GM23338 (cell line): Measurements from ENCODE around the gene DHRS12. TPM values are rescaled to one million over a fixed set of nuclear protein-coding genes. Genes with fewer than 3 reads are reported as not detected.

Experiments used
- ATAC-seq: fragments of 200-7000 bp; cut with Tn5 transposase; 3 replicates; pipeline ENCODE4 v1.9.1; 2020
- DNase-seq: peaks from one replicate; pipeline ENCODE4 v3.0.0-alpha.2; 2015; ENCODE audit warnings: low spot score
- H2AFZ ChIP-seq: fragments of 200-600 bp; sonication (generic); 2 replicates; pipeline ENCODE4 v1.8.0; 2016; ENCODE audit warnings: antibody characterized with exemption, mild to moderate bottlenecking, moderate library complexity
- H3F3A ChIP-seq: fragments of 200-600 bp; sonication (generic); replicated peaks from 2 replicates; pipeline ENCODE4 v1.8.0; 2017; ENCODE audit warnings: antibody characterized with exemption, mixed run types, low read depth
- H3K27ac ChIP-seq: fragments of 200-600 bp; sonication (generic); 2 replicates; pipeline ENCODE4 v1.6.1; 2016; ENCODE audit warnings: low read depth
- H3K27me3 ChIP-seq: fragments of 200-600 bp; sonication (generic); 2 replicates; pipeline ENCODE4 v1.8.0; 2016; ENCODE audit warnings: mild to moderate bottlenecking, mixed run types, moderate library complexity; ENCODE audit not compliant: insufficient read depth
- H3K36me3 ChIP-seq: fragments of 200-600 bp; sonication (generic); 2 replicates; pipeline ENCODE4 v1.8.0; 2016; ENCODE audit warnings: mild to moderate bottlenecking; ENCODE audit not compliant: insufficient read depth
- H3K4me1 ChIP-seq: fragments of 200-600 bp; sonication (generic); 2 replicates; pipeline ENCODE4 v1.8.0; 2016; ENCODE audit warnings: mild to moderate bottlenecking, moderate library complexity; ENCODE audit not compliant: insufficient read depth
- H3K4me2 ChIP-seq: fragments of 200-600 bp; sonication (generic); 2 replicates; pipeline ENCODE4 v1.7.1; 2017; ENCODE audit warnings: mixed run types
- H3K4me3 ChIP-seq: fragments of 200-600 bp; sonication (generic); 2 replicates; pipeline ENCODE4 v1.6.1; 2016; ENCODE audit warnings: mixed run types
- H3K79me2 ChIP-seq: fragments of 200-600 bp; sonication (generic); replicated peaks from 2 replicates; pipeline ENCODE4 v1.8.0; 2017; ENCODE audit warnings: mild to moderate bottlenecking; ENCODE audit not compliant: insufficient read depth
- H3K9me2 ChIP-seq: fragments of 200-600 bp; sonication (generic); 2 replicates; pipeline ENCODE4 v1.8.0; 2017; ENCODE audit not compliant: insufficient read depth
- H4K20me1 ChIP-seq: fragments of 200-600 bp; sonication (generic); replicated peaks from 2 replicates; pipeline ENCODE4 v1.8.0; 2017; ENCODE audit warnings: mild to moderate bottlenecking; ENCODE audit not compliant: insufficient read depth
- H3K27ac Mint-ChIP-seq: 2 replicates; pipeline ENCODE4 v1.8.0; 2020; ENCODE audit warnings: inconsistent platforms, mild to moderate bottlenecking, moderate library complexity, mixed read lengths
- H3K27me3 Mint-ChIP-seq: 3 replicates; pipeline ENCODE4 v1.8.0; 2022; ENCODE audit warnings: low read depth, mild to moderate bottlenecking, moderate library complexity, mixed read lengths, inconsistent platforms; ENCODE audit not compliant: insufficient read depth, poor library complexity
- H3K36me3 Mint-ChIP-seq: 3 replicates; pipeline ENCODE4 v1.8.0; 2021; ENCODE audit warnings: low read depth, mild to moderate bottlenecking, inconsistent platforms, moderate library complexity, mixed read lengths
- H3K4me1 Mint-ChIP-seq: 3 replicates; pipeline ENCODE4 v1.8.0; 2020; ENCODE audit warnings: mild to moderate bottlenecking, inconsistent platforms, mixed read lengths
- H3K4me3 Mint-ChIP-seq: 3 replicates; pipeline ENCODE4 v1.8.0; 2021; ENCODE audit warnings: moderate library complexity, mild to moderate bottlenecking, inconsistent platforms, mixed read lengths
- H3K9me3 Mint-ChIP-seq: 3 replicates; pipeline ENCODE4 v1.8.0; 2020; ENCODE audit warnings: moderate library complexity, mild to moderate bottlenecking, inconsistent platforms, mixed read lengths
- CREB1 ChIP-seq: fragments of 250-450 bp; sonication (Bioruptor Pico); IDR thresholded peaks from 2 replicates; pipeline ENCODE4 v1.5.0; 2020; ENCODE audit warnings: low read depth, mild to moderate bottlenecking, moderate library complexity
- EZH2phosphoT487 ChIP-seq: fragments of 200-600 bp; sonication (generic); IDR thresholded peaks from one replicate; pipeline ENCODE4 v1.8.1; 2018; ENCODE audit warnings: antibody characterized with exemption; ENCODE audit not compliant: unreplicated experiment
- JUNB ChIP-seq: IDR thresholded peaks from one replicate; pipeline ENCODE4 v1.6.1; 2016; ENCODE audit warnings: antibody characterized with exemption; ENCODE audit not compliant: unreplicated experiment
- POLR2AphosphoS5 ChIP-seq: IDR thresholded peaks from 2 replicates; pipeline ENCODE4 v1.6.1; 2016; ENCODE audit warnings: antibody characterized with exemption, low read depth
- STAT1 ChIP-seq: IDR thresholded peaks from one replicate; pipeline ENCODE4 v1.6.1; 2016; ENCODE audit warnings: antibody characterized with exemption; ENCODE audit not compliant: unreplicated experiment
- ZNF114 ChIP-seq: fragments of 250-450 bp; sonication (Bioruptor Pico); IDR thresholded peaks from 2 replicates; pipeline ENCODE4 v1.5.0; 2020; ENCODE audit warnings: mild to moderate bottlenecking, moderate library complexity
- ZNF331 ChIP-seq: fragments of 250-450 bp; sonication (Bioruptor Pico); IDR thresholded peaks from 2 replicates; pipeline ENCODE4 v1.5.0; 2020; ENCODE audit warnings: low read depth, mild to moderate bottlenecking, moderate library complexity
- polyA plus RNA-seq: library from polyadenylated mRNA; unstranded; fragments of >200 nt; fragmentation: Nextera tagmentation; extraction: Ambion mirVana; gene quantifications from 2 replicates; pipeline ENCODE4 v1.2.1, GENCODE V29; 2016
- total RNA-seq: library from RNA; depleted of rRNA; stranded (reverse); fragments of >200 nt; shearing (Covaris generic); gene quantifications from 2 replicates; pipeline ENCODE4 v1.2.3, GENCODE V29; 2014
- TF ChIP-seq, protein P1 (sequence below), 2 experiments: fragments of 200-600 bp in 1 of 2; sonication (generic) in 1 of 2; conservative IDR thresholded peaks; 2 replicates each; pipeline versions ENCODE4 v1.5.1 to v1.6.1; 2016 to 2017; ENCODE audit warnings: antibody characterized with exemption in 2 of 2, low read depth in 2 of 2, mild to moderate bottlenecking in 2 of 2, moderate library complexity in 1 of 2

Gene DHRS12
- total and polyA plus RNA-seq, 2 experiments from 2014 or later = 4.6 to 12.2 TPM

DNA sequence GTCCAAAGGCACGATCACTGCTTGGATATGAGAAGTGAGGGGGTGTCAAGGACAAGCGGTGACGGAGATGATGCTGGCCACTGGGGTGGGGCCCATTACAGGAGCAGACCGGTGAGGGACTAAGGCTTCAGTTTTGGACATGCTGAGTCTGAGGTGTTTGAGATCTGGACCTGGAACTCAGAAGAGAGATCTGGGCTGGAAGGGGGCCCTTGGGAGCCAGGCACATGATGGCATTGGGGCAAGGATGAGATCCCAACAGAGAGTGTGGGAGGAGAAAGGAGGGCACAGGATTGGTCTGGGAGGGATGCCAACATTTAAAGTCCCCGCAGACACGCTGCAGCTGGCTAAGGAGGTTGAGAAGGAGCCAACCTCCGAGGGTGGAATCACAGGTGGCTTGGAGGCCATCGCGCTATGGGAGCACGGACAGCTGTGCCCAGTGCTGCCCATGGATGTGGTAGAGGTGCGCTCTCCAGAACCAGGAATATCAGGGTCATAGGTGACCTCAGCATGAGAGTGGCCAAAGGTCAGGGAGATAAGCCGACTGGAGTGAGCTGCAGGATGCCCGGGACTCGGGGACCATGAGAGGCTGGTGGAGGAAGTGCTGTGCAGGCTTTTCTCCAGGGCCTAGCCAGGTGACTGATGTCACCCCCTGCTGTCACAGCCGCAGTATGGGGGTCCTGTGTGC is 21.8 kb downstream of the DHRS12 start:
- Histone ChIP-seq H3K4me2 (no peak overlapping the region), H2AFZ (no peak overlapping the region), H4K20me1 (no peaks in the 10 kb centered on the region), H3K4me3 (no peak overlapping the region), H3K27ac (no peak overlapping the region), H3K27me3 (no peaks in the 10 kb centered on the region), H3F3A (no peaks in the 10 kb centered on the region), H3K36me3 (no peaks in the 10 kb centered on the region), H3K79me2 (no peaks in the 10 kb centered on the region), H3K4me1 (no peaks in the 10 kb centered on the region), H3K9me2 (no peaks in the 10 kb centered on the region)
- DNase-seq (no peak), ATAC-seq (no peak)
- Mint-ChIP-seq H3K9me3 (no peaks in the 10 kb centered on the region), H3K27me3 (peaks cover 13% of the 10 kb centered on the region), H3K4me3 (no peak overlapping the region; the same call in 2 of the 3 replicates), H3K27ac (peak overlapping the region; percentile 74; the same call in 1 of the 2 replicates), H3K4me1 (peaks cover 17% of the 10 kb centered on the region), H3K36me3 (no peaks in the 10 kb centered on the region)
- TF ChIP-seq ZNF114 (CRISPR knock-in tag) (no peak), STAT1 (no peak), POLR2AphosphoS5 (no peak), ZNF331 (CRISPR knock-in tag) (no peak), JUNB (no peak)
- TF ChIP-seq, protein P1, sequence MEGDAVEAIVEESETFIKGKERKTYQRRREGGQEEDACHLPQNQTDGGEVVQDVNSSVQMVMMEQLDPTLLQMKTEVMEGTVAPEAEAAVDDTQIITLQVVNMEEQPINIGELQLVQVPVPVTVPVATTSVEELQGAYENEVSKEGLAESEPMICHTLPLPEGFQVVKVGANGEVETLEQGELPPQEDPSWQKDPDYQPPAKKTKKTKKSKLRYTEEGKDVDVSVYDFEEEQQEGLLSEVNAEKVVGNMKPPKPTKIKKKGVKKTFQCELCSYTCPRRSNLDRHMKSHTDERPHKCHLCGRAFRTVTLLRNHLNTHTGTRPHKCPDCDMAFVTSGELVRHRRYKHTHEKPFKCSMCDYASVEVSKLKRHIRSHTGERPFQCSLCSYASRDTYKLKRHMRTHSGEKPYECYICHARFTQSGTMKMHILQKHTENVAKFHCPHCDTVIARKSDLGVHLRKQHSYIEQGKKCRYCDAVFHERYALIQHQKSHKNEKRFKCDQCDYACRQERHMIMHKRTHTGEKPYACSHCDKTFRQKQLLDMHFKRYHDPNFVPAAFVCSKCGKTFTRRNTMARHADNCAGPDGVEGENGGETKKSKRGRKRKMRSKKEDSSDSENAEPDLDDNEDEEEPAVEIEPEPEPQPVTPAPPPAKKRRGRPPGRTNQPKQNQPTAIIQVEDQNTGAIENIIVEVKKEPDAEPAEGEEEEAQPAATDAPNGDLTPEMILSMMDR (conservative IDR thresholded peaks at IDR 0.05; ENCODE audit: low read depth in 2 of 2) = no peak

DNA sequence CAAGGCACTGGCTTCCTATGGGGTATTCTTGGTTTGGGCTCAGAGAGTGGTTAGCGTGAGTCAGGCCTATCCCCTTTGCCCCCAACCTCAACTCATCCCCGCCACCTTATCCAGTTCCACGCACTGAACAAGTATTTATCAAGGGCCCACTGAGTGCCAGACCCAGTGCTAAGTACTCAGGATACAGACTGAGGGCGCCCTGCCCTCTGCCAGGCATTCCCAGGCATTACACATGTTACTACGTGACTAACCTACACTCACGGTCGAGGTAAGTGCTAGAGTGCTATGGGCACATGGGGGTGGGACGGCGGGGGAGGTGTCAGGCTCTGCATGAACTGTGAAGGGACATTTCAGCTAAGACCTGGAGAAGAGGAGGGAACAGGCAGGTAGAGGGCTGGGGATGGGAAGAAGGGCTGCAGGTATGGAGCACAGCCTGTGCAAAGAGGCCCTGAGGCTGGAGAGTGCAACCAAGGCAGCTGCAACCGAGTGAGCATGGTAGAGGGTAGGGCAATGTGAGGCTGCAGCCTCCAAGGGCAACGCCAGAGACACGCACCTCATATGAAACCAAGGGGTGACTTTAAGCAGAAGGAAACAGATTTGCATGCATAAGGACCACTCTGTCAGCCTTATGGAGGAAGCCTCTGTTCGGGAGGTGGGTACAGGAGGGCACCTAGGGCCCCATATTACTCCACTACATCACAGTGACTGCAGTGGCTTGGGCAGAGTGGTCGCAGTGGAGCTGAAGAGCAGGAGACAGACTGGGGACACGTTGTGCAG is 22.5 kb downstream of the DHRS12 start:
- Histone ChIP-seq H3K27me3 (no peaks in the 10 kb centered on the region), H3K9me2 (no peaks in the 10 kb centered on the region), H3K27ac (no peak overlapping the region), H3K79me2 (no peaks in the 10 kb centered on the region), H3K4me1 (no peaks in the 10 kb centered on the region), H2AFZ (no peak overlapping the region), H4K20me1 (no peaks in the 10 kb centered on the region), H3K4me3 (no peak overlapping the region), H3F3A (no peaks in the 10 kb centered on the region), H3K4me2 (no peak overlapping the region), H3K36me3 (no peaks in the 10 kb centered on the region)
- DNase-seq = peak; percentile 74
- no peaks in the 10 kb centered on the region for H3K9me3 Mint-ChIP-seq
- ATAC-seq = peak; percentile 89
- peaks cover 15% of the 10 kb centered on the region for H3K4me1 Mint-ChIP-seq
- no peak overlapping the region for H3K27ac Mint-ChIP-seq
- no peaks in the 10 kb centered on the region for H3K36me3 Mint-ChIP-seq
- H3K27me3 Mint-ChIP-seq = peaks cover 13% of the 10 kb centered on the region
- no peak overlapping the region for H3K4me3 Mint-ChIP-seq
- TF ChIP-seq, protein P1 (conservative IDR thresholded peaks at IDR 0.05; ENCODE audit: low read depth in 2 of 2) = peak; percentile 58 to 70
- TF ChIP-seq EZH2phosphoT487 = no peak
- TF ChIP-seq CREB1 (CRISPR knock-in tag) = 0 out of 2 replicates have a peak, but pooled peaks have one; percentile 9
- no peak for TF ChIP-seq STAT1
